CD14-positive monocyte (primary cell): ENCODE measurements around the gene TMEM132D. TPM values are rescaled to one million over a fixed set of nuclear protein-coding genes. Genes with fewer than 3 reads are reported as not detected.

Source experiments
- DNase-seq, 3 donors: peaks; one replicate each; pipeline ENCODE4 v3.0.0-alpha.2; 2011 to 2022
- H2AFZ ChIP-seq: 2 replicates; pipeline ENCODE4 v1.6.0; 2012; ENCODE audit warnings: mild to moderate bottlenecking, low read depth, low read length, inconsistent platforms; ENCODE audit not compliant: insufficient read depth, poor library complexity, severe bottlenecking
- H3K27ac ChIP-seq, 2 donors: 1 replicate in 1 of 2; 2 replicates in 1 of 2; pipeline ENCODE4 v1.5.1; 2012 to 2013; ENCODE audit warnings: low read length in 2 of 2, control low read depth in 1 of 2, inconsistent platforms in 1 of 2, low read depth in 1 of 2, mild to moderate bottlenecking in 1 of 2
- H3K27me3 ChIP-seq, 2 donors: one replicate each; pipeline versions ENCODE4 v1.6.0 to v1.6.1; 2011 to 2013; ENCODE audit warnings: low read length in 2 of 2; ENCODE audit not compliant: control insufficient read depth in 2 of 2, insufficient read depth in 2 of 2
- H3K36me3 ChIP-seq, 2 donors: replicated peaks in 1 of 2; 1 replicate in 1 of 2; 2 replicates in 1 of 2; pipeline versions ENCODE4 v1.5.1 to v1.6.1; 2012 to 2013; ENCODE audit warnings: low read length in 2 of 2, control low read depth in 1 of 2, inconsistent platforms in 1 of 2, mild to moderate bottlenecking in 1 of 2; ENCODE audit not compliant: insufficient read depth in 2 of 2, control insufficient read depth in 1 of 2
- H3K4me1 ChIP-seq, 2 donors: 1 replicate in 1 of 2; 2 replicates in 1 of 2; pipeline versions ENCODE4 v1.5.1 to v1.6.1; 2012 to 2013; ENCODE audit warnings: low read length in 2 of 2, control low read depth in 1 of 2, inconsistent platforms in 1 of 2, mild to moderate bottlenecking in 1 of 2, moderate library complexity in 1 of 2; ENCODE audit not compliant: insufficient read depth in 2 of 2, control insufficient read depth in 1 of 2
- H3K4me2 ChIP-seq: replicated peaks from 2 replicates; pipeline ENCODE3; 2012; ENCODE audit warnings: low read length, moderate library complexity, mild to moderate bottlenecking; ENCODE audit not compliant: poor library complexity, severe bottlenecking; ENCODE audit errors: extremely low read depth
- H3K4me3 ChIP-seq, 3 experiments: fragments of 200-600 bp in 1 of 3; sonication (generic) in 1 of 3; replicated peaks in 1 of 3; 1 replicate in 2 of 3; 2 replicates in 1 of 3; pipeline ENCODE4 v1.5.1; 2011 to 2013; ENCODE audit warnings: low read length in 3 of 3, mild to moderate bottlenecking in 3 of 3, control low read depth in 2 of 3, low read depth in 2 of 3, inconsistent platforms in 1 of 3, moderate library complexity in 1 of 3
- H3K79me2 ChIP-seq: 2 replicates; pipeline ENCODE4 v1.6.0; 2012; ENCODE audit warnings: mild to moderate bottlenecking, control low read depth, inconsistent platforms, low read length, moderate library complexity; ENCODE audit not compliant: insufficient read depth
- H3K9ac ChIP-seq: 2 replicates; pipeline ENCODE4 v1.6.0; 2017; ENCODE audit warnings: low read length, mild to moderate bottlenecking; ENCODE audit not compliant: insufficient read depth, poor library complexity, severe bottlenecking
- H3K9me3 ChIP-seq, 2 donors: replicated peaks in 1 of 2; 1 replicate in 1 of 2; 2 replicates in 1 of 2; pipeline versions ENCODE4 v1.5.1 to v1.6.1; 2012 to 2013; ENCODE audit warnings: low read length in 2 of 2, control low read depth in 1 of 2; ENCODE audit not compliant: control insufficient read depth in 1 of 2, insufficient read depth in 1 of 2
- H4K20me1 ChIP-seq: 2 replicates; pipeline ENCODE4 v1.6.0; 2012; ENCODE audit warnings: mild to moderate bottlenecking, low read length, control low read depth, moderate library complexity; ENCODE audit not compliant: insufficient read depth
- H3K27ac Mint-ChIP-seq, 7 donors: one replicate each; pipeline ENCODE4 v1.8.0; 2020; ENCODE audit warnings: mild to moderate bottlenecking in 7 of 7, mixed read lengths in 7 of 7, moderate library complexity in 6 of 7, inconsistent platforms in 2 of 7
- H3K27me3 Mint-ChIP-seq, 3 donors: one replicate each; pipeline ENCODE4 v1.8.0; 2021 to 2022; ENCODE audit warnings: low read depth in 3 of 3, mild to moderate bottlenecking in 3 of 3, mixed read lengths in 3 of 3, moderate library complexity in 3 of 3, inconsistent platforms in 1 of 3
- H3K36me3 Mint-ChIP-seq, 2 donors: one replicate each; pipeline ENCODE4 v1.8.0; 2020; ENCODE audit warnings: mixed read lengths in 2 of 2, inconsistent platforms in 1 of 2, mild to moderate bottlenecking in 1 of 2
- H3K4me1 Mint-ChIP-seq: one replicate; pipeline ENCODE4 v1.8.0; 2020; ENCODE audit warnings: mild to moderate bottlenecking, mixed read lengths
- H3K4me3 Mint-ChIP-seq, 2 donors: one replicate each; pipeline ENCODE4 v1.8.0; 2020; ENCODE audit warnings: mild to moderate bottlenecking in 2 of 2, mixed read lengths in 2 of 2, moderate library complexity in 1 of 2
- H3K9me3 Mint-ChIP-seq, 7 donors: one replicate each; pipeline ENCODE4 v1.8.0; 2020 to 2022; ENCODE audit warnings: mixed read lengths in 7 of 7, mild to moderate bottlenecking in 6 of 7, moderate library complexity in 6 of 7, inconsistent platforms in 2 of 7
- CTCF ChIP-seq: fragments of 200-600 bp; IDR thresholded peaks from one replicate; pipeline ENCODE4 v1.8.0; 2022; ENCODE audit warnings: antibody characterized with exemption, mild to moderate bottlenecking
- WGBS: methylation state at CpG from one replicate; pipeline ENCODE4 v1.1.5; 2013; ENCODE audit warnings: missing lambda C conversion rate; ENCODE audit not compliant: insufficient coverage; 5-methylcytosine and 5-hydroxymethylcytosine counted together
- intact Hi-C, 2 donors: fragments of 100-400 bp; cut with micrococcal nuclease; formaldehyde crosslinking; loops; one replicate each; pipeline versions ENCODE4 v1.15.0 to v1.15.1; 2023
- polyA plus RNA-seq, 3 donors: library from polyadenylated mRNA; depleted of rRNA in 1 of 3; unstranded in 2 of 3; stranded (reverse) in 1 of 3; fragments of 300-500 nt in 2 of 3; fragments of >200 nt in 1 of 3; fragmentation: Illumina TruSeq in 2 of 3; gene quantifications; 1 replicate in 2 of 3; 2 replicates in 1 of 3; pipeline ENCODE4 v1.2.3, GENCODE V29; 2012 to 2021

TMEM132D gene
- polyA plus RNA-seq, 3 donors: 0.04 TPM; not detected in 2

- WGBS: 80% methylated on average over 1 of the region's 5 CpGs
- H3K27ac Mint-ChIP-seq: no peak overlapping the region
- H3K27me3 Mint-ChIP-seq: peaks cover 0 to 1% (median 1%) of the 10 kb centered on the region in 3 donors
Observed at GRCh38 chr12:129615001-129615400, 288.8 kb downstream of the TMEM132D start.

GRCh38 chr12:129614221-129614885 is 289.5 kb downstream of the TMEM132D start:
- Histone ChIP-seq H3K27me3 (no peaks in the 10 kb centered on the region), H3K36me3 (no peaks in the 10 kb centered on the region), H3K9ac (no peak overlapping the region), H3K4me2 (no peak overlapping the region), H3K4me1 (no peaks in the 10 kb centered on the region), H4K20me1 (no peaks in the 10 kb centered on the region), H3K79me2 (no peaks in the 10 kb centered on the region), H2AFZ (no peak overlapping the region), H3K27ac (no peak overlapping the region), H3K9me3 (peaks cover 33 to 43% of the 10 kb centered on the region in 2 donors), H3K4me3 (no peak overlapping the region)
- Mint-ChIP-seq H3K4me3 (no peak overlapping the region), H3K27me3 (peaks cover 0 to 2% (median 1%) of the 10 kb centered on the region in 3 donors), H3K27ac (no peak overlapping the region), H3K9me3 (peaks cover 3 to 44% (median 14%) of the 10 kb centered on the region in 7 donors), H3K36me3 (no peaks in the 10 kb centered on the region), H3K4me1 (no peaks in the 10 kb centered on the region)
- intact Hi-C loops: no loop called here
- DNase-seq: no peak
- no CpG with 5 or more reads among the region's 9 CpGs for WGBS
- no peak for TF ChIP-seq CTCF

More at GRCh38 chr12:129615001-129615400, 288.8 kb downstream of the TMEM132D start:
- Mint-ChIP-seq H3K36me3 (no peaks in the 10 kb centered on the region), H3K4me1 (no peaks in the 10 kb centered on the region), H3K9me3 (peaks cover 4 to 41% (median 14%) of the 10 kb centered on the region in 7 donors), H3K4me3 (no peak overlapping the region)
- Histone ChIP-seq H3K4me2 (no peak overlapping the region), H3K27me3 (no peaks in the 10 kb centered on the region), H3K27ac (no peak overlapping the region), H3K79me2 (no peaks in the 10 kb centered on the region), H3K4me1 (no peaks in the 10 kb centered on the region), H3K4me3 (no peak overlapping the region), H3K36me3 (no peaks in the 10 kb centered on the region), H4K20me1 (no peaks in the 10 kb centered on the region), H3K9me3 (peaks cover 30 to 38% of the 10 kb centered on the region in 2 donors), H3K9ac (no peak overlapping the region), H2AFZ (no peak overlapping the region)
- intact Hi-C loops: no loop called here
- TF ChIP-seq CTCF: no peak
- no peak for DNase-seq
